ENCODE measurements around the gene ZNF782.
"Not testable (repeated sequence)": the region's sequence is repeated elsewhere in the genome, so short reads cannot be mapped to it uniquely, and the experiment has no call there.

Gene ZNF782

GRCh38 chr9:96852676-96853075, 1.6 kb downstream of the ZNF782 start:
- no peak for DNase-seq

GRCh38 chr9:96844040-96844439, 10.3 kb downstream of the ZNF782 start:
- no peak for DNase-seq

GRCh38 chr9:96818533-96818932, 35.8 kb downstream of the ZNF782 start:
- DNase-seq, result no peak

GRCh38 chr9:96817973-96818372, 36.3 kb downstream of the ZNF782 start:
- DNase-seq, result no peak

- DNase-seq, result no peak
Observed at GRCh38 chr9:96813607-96814006, 40.7 kb downstream of the ZNF782 start.

GRCh38 chr9:96798959-96799358, 55.4 kb downstream of the ZNF782 start:
- DNase-seq, result not testable (repeated sequence)

GRCh38 chr9:96784021-96784420, 70.3 kb downstream of the ZNF782 start:
- DNase-seq, result no peak

GRCh38 chr9:96782235-96782634, 72.1 kb downstream of the ZNF782 start:
- DNase-seq, result no peak

GRCh38 chr9:96781552-96781951, 72.8 kb downstream of the ZNF782 start:
- DNase-seq, result no peak

- DNase-seq, result no peak
Observed at GRCh38 chr9:96779089-96779488, 75.2 kb downstream of the ZNF782 start.

GRCh38 chr9:96777426-96777864, 76.9 kb downstream of the ZNF782 start:
- no peak for DNase-seq

GRCh38 chr9:96771124-96771523, 83.2 kb downstream of the ZNF782 start:
- no peak for DNase-seq

- DNase-seq, result no peak
Observed at GRCh38 chr9:96769989-96770388, 84.3 kb downstream of the ZNF782 start.

Measured in suppressor macrophage treated with lipopolysaccharide for 4 hours (primary cell).